Measurements from ENCODE around the gene GCH1. TPM values are rescaled to one million over a fixed set of nuclear protein-coding genes. Genes with fewer than 3 reads are reported as not detected.

GCH1 gene
- polyA plus RNA-seq, 1 donor from 2014 or later, result 12.9 TPM

DNA sequence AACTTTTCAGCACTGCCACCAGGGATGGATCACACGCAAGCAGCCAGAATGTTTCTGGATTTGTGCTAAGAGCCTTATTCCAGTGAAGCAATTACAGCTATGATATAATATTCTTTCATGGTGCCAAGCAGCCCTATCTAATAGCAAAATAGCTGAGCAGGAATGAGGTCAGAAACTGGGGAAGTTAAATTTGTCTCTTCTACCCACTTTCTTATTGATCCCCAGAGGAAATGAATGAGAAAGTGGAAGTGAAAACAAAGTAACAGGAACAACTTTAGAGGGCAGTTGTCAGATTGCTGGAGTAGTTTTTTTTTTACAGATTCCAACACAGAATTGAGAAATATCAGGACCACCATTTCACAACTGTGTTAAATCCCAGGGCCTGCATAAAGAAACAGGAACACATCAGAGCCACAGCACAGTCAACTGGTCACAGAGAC lies 44.8 kb downstream of the GCH1 start:
- Mint-ChIP-seq H3K4me3 (peak overlapping the region in 1 of 4 donors; percentile 7), H3K27me3 (no peaks in the 10 kb centered on the region), H3K27ac (peak overlapping the region in 1 of 3 donors; percentile 40), H3K36me3 (peaks cover 2% of the 10 kb centered on the region), H3K4me1 (peaks cover 25 to 35% (median 33%) of the 10 kb centered on the region in 3 donors), H3K9me3 (no peaks in the 10 kb centered on the region)

DNA sequence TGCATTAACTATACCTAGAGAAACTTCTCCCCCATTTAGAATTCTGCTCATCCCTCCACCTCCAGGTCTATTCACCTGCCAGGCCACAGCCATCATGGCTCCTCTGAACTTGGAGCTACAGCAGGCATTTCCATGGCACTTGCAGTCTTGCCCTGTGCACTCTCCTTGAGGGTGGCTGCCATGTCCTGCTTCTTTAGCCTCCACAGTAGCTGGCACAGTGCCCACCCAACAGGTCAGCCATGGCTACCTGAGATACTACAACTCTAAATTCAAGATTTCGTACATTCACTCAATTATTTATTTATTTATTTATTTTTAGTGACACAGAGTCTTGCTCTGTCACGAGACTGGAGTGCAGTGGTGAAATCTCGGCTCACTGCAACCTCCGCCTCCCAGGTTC lies 46.5 kb downstream of the GCH1 start:
- Mint-ChIP-seq H3K4me1 (peaks cover 25 to 35% (median 33%) of the 10 kb centered on the region in 3 donors), H3K36me3 (peaks cover 8% of the 10 kb centered on the region), H3K4me3 (peak overlapping the region in 2 of 4 donors; percentile 21 to 78), H3K27ac (no peak overlapping the region), H3K9me3 (no peaks in the 10 kb centered on the region), H3K27me3 (no peaks in the 10 kb centered on the region)

DNA sequence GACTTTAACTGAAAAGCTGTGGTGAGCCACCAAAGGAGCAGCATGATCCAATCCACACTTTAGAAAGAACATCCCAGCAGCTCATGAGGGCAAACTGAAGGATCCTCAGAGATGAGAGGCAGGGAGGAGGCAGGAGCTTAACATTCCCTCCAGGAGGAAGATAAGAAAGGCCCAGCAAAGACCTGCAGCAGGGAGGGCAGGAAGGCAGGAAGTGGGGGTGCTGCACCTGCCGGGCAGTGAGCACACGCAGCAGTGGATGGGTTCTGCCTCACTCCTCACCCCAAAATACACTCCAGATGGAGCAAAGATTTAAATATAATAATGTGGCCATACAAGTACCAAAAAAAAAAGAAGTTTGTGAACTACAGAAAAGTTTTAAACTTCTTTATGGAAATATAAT lies 48.4 kb downstream of the GCH1 start:
- Mint-ChIP-seq H3K27me3 (no peaks in the 10 kb centered on the region), H3K4me3 (peak overlapping the region in 2 of 4 donors; percentile 66 to 72), H3K9me3 (no peaks in the 10 kb centered on the region), H3K36me3 (peaks cover 8% of the 10 kb centered on the region), H3K4me1 (peaks cover 24 to 35% (median 33%) of the 10 kb centered on the region in 3 donors), H3K27ac (peak overlapping the region in 1 of 3 donors; percentile 81)

DNA sequence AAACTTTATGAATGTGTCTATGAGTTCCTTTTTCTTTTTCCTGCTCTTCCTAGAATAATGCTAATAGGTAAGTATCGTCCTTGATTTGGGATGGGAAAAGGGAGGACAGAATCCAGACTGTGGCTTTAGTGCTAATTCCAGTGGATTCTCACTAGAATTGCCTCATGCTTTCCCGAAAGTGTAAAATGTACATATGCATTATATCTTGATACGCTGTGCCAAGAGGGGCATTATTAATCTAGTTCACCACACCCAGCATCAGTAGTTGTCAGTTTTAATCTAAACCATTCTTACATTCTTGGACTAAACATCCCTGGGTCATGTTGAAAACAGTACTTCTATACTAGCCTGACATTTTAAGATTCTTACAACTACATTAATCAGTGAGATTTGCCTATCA lies 49.3 kb downstream of the GCH1 start:
- Mint-ChIP-seq H3K4me1 (peaks cover 23 to 32% (median 30%) of the 10 kb centered on the region in 3 donors), H3K4me3 (peak overlapping the region in 1 of 4 donors; percentile 37), H3K27me3 (no peaks in the 10 kb centered on the region)

DNA sequence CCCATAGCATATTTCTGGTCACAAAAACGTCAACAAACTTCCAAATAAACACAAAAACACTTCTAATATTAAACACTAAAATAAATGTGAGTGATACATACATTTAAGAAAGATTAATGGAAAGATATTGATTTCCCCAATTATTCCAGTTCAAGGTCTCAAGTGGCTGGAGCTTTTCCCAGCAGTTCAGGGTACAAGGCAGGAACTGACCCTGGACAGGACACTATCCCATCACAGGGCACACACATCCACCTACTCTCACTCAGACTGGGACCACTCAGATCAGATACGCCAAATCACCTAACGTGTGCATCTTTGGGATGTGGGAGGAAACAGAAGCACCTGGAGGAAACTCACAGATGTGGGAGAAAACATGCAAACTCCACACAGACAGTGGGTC lies 50.4 kb downstream of the GCH1 start:
- Mint-ChIP-seq H3K27me3 (no peaks in the 10 kb centered on the region), H3K27ac (no peak overlapping the region), H3K36me3 (peaks cover 8% of the 10 kb centered on the region), H3K9me3 (no peaks in the 10 kb centered on the region), H3K4me1 (peaks cover 15 to 24% (median 21%) of the 10 kb centered on the region in 3 donors), H3K4me3 (no peak overlapping the region)

More for the DNA sequence above, 49.3 kb downstream of the GCH1 start:
- Mint-ChIP-seq H3K27ac (peak overlapping the region in 1 of 3 donors; percentile 80), H3K9me3 (no peaks in the 10 kb centered on the region), H3K36me3 (peaks cover 8% of the 10 kb centered on the region)

DNA sequence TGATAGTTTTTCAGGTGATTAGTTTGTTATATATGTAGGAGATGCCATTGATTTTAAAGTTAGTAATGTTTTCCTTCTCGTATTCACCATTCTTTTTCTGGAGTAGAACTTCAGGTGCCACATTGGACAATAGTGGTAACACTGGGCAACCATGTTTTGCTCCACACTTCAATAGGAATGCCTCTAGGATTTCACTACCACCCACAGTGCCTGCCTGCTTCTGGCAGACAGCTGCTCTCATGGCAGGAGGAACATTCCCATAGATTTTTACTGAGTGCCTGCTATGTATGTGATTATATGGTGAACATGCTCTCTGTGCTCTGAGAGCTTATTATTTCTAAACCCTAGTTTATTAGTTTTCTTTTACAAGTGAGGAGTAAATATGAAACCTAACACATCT lies 53.7 kb downstream of the GCH1 start:
- Mint-ChIP-seq H3K36me3 (peaks cover 10% of the 10 kb centered on the region), H3K4me1 (peaks cover 4 to 12% (median 7%) of the 10 kb centered on the region in 3 donors), H3K27me3 (no peaks in the 10 kb centered on the region), H3K27ac (peak overlapping the region in 1 of 3 donors; percentile 64), H3K9me3 (no peaks in the 10 kb centered on the region), H3K4me3 (no peak overlapping the region)

DNA sequence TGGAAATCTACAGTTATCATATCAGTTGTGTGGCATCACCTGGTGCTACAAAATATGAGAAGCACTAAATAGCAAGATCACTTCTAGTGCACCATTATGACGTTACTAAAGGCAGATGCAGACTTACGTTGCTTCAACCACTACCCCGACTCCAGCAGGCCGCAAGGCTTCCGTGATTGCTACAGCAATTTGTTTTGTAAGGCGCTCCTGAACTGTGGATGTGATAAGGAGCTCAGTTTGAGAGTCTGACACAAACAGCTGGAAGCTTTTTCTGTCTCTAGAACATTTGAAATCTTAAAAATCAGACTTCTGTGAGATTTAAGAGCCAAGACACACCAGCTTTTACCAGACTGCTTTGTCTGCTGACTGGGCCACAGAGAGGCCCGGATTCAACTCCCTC lies 57.0 kb downstream of the GCH1 start:
- Mint-ChIP-seq H3K27me3 (no peaks in the 10 kb centered on the region), H3K4me1 (peaks cover 0 to 6% (median 5%) of the 10 kb centered on the region in 3 donors), H3K9me3 (no peaks in the 10 kb centered on the region), H3K27ac (no peak overlapping the region), H3K4me3 (no peak overlapping the region), H3K36me3 (peaks cover 11% of the 10 kb centered on the region)

DNA sequence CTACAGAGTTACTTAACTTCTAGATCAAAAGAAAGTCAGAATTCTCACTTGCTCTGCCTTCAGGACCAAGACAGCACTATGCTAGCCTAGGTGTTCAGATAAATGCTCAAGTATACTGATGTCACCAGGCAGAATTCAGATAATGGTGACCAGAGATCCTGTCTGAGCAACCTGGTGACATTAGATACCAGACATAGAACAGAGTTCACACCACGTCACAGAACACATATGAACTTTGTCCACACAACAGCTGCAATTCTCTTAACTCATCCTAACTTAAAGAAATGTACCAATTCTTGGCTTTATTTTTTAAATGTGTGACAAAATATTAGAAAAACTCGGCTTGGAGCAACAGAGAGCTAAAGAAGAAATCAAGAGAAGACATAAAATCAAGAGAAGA lies 58.1 kb downstream of the GCH1 start:
- peaks cover 0 to 6% (median 5%) of the 10 kb centered on the region in 3 donors for H3K4me1 Mint-ChIP-seq
- no peak overlapping the region for H3K4me3 Mint-ChIP-seq
- H3K27me3 Mint-ChIP-seq, result no peaks in the 10 kb centered on the region
- H3K9me3 Mint-ChIP-seq, result no peaks in the 10 kb centered on the region
- H3K27ac Mint-ChIP-seq, result no peak overlapping the region
- peaks cover 16% of the 10 kb centered on the region for H3K36me3 Mint-ChIP-seq

DNA sequence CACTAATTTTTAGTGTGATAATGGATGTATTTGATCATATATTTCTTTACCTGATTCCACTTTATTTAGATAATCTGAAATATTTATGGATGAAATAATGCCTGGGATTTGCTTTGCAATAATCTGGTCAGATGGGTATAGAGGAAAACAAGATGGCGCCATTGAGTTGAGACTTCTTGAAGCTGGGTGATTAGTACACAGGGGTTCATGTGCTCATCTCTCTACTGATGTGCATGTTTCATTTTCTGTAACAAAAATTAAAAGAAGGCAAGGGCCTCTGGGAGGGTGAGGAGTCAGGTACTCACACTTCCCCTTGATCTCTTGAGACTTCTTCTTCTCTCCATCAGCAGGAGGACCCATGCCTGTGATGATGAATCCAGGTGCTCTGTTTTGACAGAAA lies 61.8 kb downstream of the GCH1 start:
- Mint-ChIP-seq H3K27me3 (no peaks in the 10 kb centered on the region), H3K27ac (no peak overlapping the region), H3K36me3 (peaks cover 18% of the 10 kb centered on the region), H3K9me3 (no peaks in the 10 kb centered on the region), H3K4me3 (no peak overlapping the region), H3K4me1 (peaks cover 0 to 6% (median 0%) of the 10 kb centered on the region in 3 donors)

DNA sequence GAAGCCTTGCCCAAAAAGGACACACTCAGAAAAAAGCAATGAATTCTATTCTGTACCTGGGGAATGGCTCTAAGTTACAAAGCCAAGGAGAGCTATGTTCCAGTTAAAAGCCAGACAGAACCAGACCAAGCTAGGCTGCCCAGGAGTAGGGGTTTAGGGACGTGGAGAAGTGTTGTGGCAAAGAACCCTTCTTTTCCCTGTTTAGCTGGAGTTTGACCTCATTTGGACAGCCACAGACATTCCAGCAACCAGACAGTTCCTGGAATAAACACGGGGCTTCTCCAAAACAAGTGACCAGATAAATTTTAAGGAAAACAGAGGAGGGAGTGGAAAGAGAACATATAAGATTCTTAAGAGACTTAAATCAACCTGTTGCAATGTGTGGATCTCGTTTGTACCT lies 62.3 kb downstream of the GCH1 start:
- Mint-ChIP-seq H3K27me3 (no peaks in the 10 kb centered on the region), H3K4me3 (no peak overlapping the region), H3K27ac (no peak overlapping the region), H3K36me3 (peaks cover 18% of the 10 kb centered on the region), H3K9me3 (no peaks in the 10 kb centered on the region), H3K4me1 (peaks cover 0 to 6% (median 0%) of the 10 kb centered on the region in 3 donors)

DNA sequence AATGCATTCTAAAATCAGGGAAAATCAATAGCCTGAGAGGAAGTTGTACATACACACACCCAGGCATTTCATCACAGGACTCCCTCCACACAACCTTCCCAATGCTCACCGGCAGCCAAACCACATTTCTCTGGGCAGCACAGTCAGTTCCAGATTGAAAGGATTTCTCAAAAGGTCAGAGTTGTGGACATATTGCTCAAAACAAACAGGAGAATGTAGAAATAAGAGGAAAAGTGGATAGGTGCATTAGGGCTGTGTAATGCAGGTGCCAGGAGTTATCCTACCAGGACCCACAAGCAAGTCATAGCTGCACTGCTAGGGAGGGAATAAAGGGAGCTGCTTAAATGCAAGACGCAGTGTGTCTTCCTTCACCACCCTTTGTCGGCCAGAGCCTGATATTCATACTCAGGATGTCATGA lies 62.9 kb downstream of the GCH1 start:
- Mint-ChIP-seq H3K9me3 (no peaks in the 10 kb centered on the region), H3K27me3 (no peaks in the 10 kb centered on the region), H3K4me1 (peaks cover 0 to 6% (median 0%) of the 10 kb centered on the region in 3 donors), H3K4me3 (no peak overlapping the region), H3K27ac (peak overlapping the region in 1 of 3 donors; percentile 25), H3K36me3 (peaks cover 18% of the 10 kb centered on the region)

DNA sequence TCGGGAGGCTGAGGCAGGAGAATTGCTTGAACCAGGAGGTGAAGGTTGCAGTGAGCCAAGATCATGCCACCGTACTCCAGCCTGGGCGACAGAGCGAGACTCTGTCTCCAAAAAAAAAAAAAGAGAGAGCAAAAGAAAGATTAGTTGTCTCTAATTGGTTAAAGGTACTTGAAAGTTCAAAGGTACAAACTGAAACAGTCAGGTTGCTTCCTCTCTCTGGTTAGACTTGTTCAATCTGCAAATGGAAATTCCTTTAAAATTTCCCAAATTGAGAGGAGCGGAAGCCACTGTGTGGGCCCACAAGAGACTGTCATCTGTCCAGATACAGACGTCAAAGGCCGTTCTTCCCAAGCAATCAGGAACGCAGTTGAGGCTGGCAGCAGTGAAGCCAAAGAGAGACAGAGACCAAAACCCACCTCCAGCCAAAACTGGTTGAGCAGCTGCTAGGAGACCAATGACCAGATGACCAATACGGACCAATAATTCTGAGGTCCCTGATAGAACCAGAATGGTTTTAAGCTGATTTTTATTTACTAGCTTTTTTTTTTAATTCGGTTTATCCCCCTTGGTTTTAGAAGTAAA lies 63.6 kb downstream of the GCH1 start:
- Mint-ChIP-seq H3K4me1 (peaks cover 0 to 6% (median 0%) of the 10 kb centered on the region in 3 donors), H3K27me3 (peaks cover 1% of the 10 kb centered on the region), H3K4me3 (no peak overlapping the region), H3K9me3 (no peaks in the 10 kb centered on the region), H3K27ac (no peak overlapping the region), H3K36me3 (peaks cover 17% of the 10 kb centered on the region)

DNA sequence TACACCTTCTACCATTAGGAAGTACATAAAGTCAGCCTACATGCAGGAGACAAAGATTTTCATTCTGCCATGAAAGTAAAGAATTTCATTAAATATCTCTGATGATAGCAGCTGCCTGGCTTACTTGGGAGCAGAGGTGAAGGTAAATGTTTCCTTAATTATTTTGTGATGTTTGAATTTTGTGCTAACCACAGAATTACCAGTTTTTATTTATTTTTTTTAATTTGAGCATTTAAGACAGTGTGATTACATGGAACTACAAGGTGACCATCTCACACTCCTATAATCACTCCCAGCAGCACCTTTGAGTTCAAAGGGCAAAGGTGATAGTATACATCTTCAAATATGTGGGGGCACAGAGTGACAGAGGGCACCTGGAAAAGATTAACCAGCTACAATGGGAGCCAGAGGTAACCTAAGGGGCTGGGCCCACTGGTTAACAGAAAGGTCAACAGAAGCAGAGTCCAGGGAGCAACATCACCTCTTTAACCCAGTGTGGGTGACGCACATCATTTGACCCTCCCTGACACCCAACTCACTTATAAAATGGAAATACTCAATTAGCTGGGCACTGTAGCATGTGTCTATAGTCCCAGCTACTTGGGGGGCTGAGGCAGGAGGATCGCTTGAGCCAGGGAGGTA lies 65.0 kb downstream of the GCH1 start:
- peaks cover 1% of the 10 kb centered on the region for H3K27me3 Mint-ChIP-seq
- H3K27ac Mint-ChIP-seq, result no peak overlapping the region
- H3K9me3 Mint-ChIP-seq, result no peaks in the 10 kb centered on the region
- H3K4me3 Mint-ChIP-seq, result no peak overlapping the region
- peaks cover 15% of the 10 kb centered on the region for H3K36me3 Mint-ChIP-seq
- H3K4me1 Mint-ChIP-seq, result peaks cover 0 to 6% (median 0%) of the 10 kb centered on the region in 3 donors

DNA sequence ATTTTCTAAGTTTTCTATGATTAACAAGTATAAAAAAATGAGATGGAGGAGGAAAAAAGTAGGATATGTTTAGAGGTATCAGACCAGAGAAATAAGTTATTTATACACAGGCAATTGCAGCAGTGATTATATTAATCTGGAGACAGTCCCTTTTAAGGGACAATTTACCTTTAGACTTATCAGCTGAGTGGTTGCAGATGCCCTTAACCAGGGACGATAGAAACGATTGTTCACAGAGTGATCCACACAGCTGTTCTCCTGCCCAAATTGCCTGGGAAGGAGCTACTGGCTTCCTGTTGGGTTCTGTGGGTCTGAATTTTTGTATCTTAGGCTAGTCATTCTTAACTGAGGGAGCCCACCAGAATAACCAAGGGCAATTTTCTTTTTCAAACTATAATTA lies 66.4 kb downstream of the GCH1 start:
- Mint-ChIP-seq H3K9me3 (peaks cover 0 to 2% (median 0%) of the 10 kb centered on the region in 3 donors), H3K36me3 (peaks cover 13% of the 10 kb centered on the region), H3K4me3 (no peak overlapping the region), H3K27ac (no peak overlapping the region), H3K4me1 (peaks cover 0 to 5% (median 0%) of the 10 kb centered on the region in 3 donors), H3K27me3 (peaks cover 1% of the 10 kb centered on the region)

DNA sequence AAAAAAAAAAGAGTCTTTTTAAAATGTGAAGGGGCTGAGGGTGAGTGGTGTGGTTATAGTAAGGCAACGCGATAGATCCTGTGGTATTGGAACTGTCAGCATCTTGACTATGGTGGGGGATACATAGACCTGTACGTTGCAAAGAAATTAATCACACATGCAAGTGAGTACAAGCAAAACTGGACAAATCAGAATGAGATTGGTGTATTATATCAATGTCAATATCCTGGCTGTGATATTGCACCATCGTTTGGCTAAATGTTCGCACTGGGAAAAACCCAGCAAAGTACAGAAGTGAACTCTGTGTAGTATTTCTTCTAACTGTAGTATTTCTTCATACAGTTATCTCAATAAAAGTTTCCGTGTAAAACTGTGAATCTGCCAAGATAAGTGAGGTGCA lies 67.9 kb downstream of the GCH1 start:
- Mint-ChIP-seq H3K4me3 (no peak overlapping the region), H3K36me3 (peaks cover 4% of the 10 kb centered on the region), H3K27me3 (peaks cover 1% of the 10 kb centered on the region), H3K27ac (no peak overlapping the region), H3K9me3 (peaks cover 1 to 5% (median 4%) of the 10 kb centered on the region in 3 donors), H3K4me1 (no peaks in the 10 kb centered on the region)

DNA sequence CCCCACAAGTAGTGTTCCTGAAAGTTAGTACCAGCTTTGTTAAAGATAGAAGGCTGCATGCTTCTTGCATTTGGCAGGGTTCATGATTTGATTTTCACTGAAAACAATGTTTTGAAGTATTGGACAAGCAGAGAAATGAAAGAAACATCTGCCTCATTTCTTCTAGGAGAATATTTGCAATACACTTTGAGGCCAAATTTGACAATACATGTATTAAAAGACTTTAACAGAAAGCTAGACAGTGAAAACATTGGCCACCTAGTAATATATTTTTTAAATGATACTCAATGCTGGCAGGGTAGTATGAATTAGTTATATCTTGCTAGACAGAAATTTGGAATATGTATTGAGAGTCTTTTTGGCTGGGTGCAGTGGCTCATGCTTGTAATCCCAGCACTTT lies 68.5 kb downstream of the GCH1 start:
- Mint-ChIP-seq H3K27me3 (peaks cover 1% of the 10 kb centered on the region), H3K36me3 (peaks cover 4% of the 10 kb centered on the region), H3K4me1 (no peaks in the 10 kb centered on the region)

More for the DNA sequence above, 68.5 kb downstream of the GCH1 start:
- Mint-ChIP-seq H3K9me3 (peaks cover 1 to 5% (median 4%) of the 10 kb centered on the region in 3 donors), H3K4me3 (no peak overlapping the region), H3K27ac (no peak overlapping the region)
